K562 (cell line): ENCODE data around the gene HDAC1. TPM values are rescaled to one million over a fixed set of nuclear protein-coding genes. Genes with fewer than 3 reads are reported as not detected.

Experiments
- ATAC-seq: fragments of 200-7000 bp; cut with Tn5 transposase; 3 replicates; pipeline ENCODE4 v1.9.1; 2020; ENCODE audit warnings: moderate library complexity
- BruUV-seq: library from RNA; stranded (reverse); fragments of 400-500 nt; replicated peaks from 2 replicates; lab custom pipeline; 2021; lab: Mats Ljungman, UMichigan
- CTCF ChIA-PET: fragments of 300-600 bp; formaldehyde crosslinking; extraction: SDS; loops from one replicate; lab custom pipeline; 2021; ENCODE audit warnings: low intra/inter-chr PET ratio; lab: Yijun Ruan, JAX
- POLR2A ChIA-PET: fragments of 300-600, 350-650 bp; sonication (Branson Sonifier 250); formaldehyde crosslinking; extraction: SDS; loops from one replicate; lab custom pipeline; 2021; ENCODE audit warnings: antibody characterized with exemption, inconsistent platforms; lab: Yijun Ruan, JAX
- DNase-seq, 4 experiments: peaks; one replicate each; pipeline versions ENCODE4 v3.0.0 to v3.0.0-alpha.2; 2011 to 2018; ENCODE audit warnings: low spot score in 3 of 4, mixed read lengths in 3 of 4; ENCODE audit errors: extremely low read depth in 1 of 4
- FAIRE-seq: peaks from 2 replicates; lab custom pipeline; 2011; peaks lifted over from hg19 to GRCh38; lab: Jason Lieb, UNC
- H2AFZ ChIP-seq: 2 replicates; pipeline ENCODE4 v1.6.0; 2011; ENCODE audit warnings: low read depth, low read length, control low read depth, inconsistent platforms
- H3K27ac ChIP-seq: fragments of 200-600 bp; 3 replicates; pipeline ENCODE4 v1.8.0; 2011; ENCODE audit warnings: low read depth, mild to moderate bottlenecking, control low read depth, inconsistent platforms, low read length, moderate library complexity, mixed read lengths; ENCODE audit errors: extremely low read depth
- H3K27me3 ChIP-seq, 2 experiments: fragments of 300-600 bp in 1 of 2; 2 replicates in 1 of 2; 3 replicates in 1 of 2; pipeline versions ENCODE4 v1.6.0 to v1.8.0; 2011; ENCODE audit warnings: inconsistent platforms in 2 of 2, low read length in 2 of 2, mild to moderate bottlenecking in 1 of 2, mixed read lengths in 1 of 2, moderate library complexity in 1 of 2; ENCODE audit not compliant: control insufficient read depth in 2 of 2, insufficient read depth in 2 of 2
- H3K36me3 ChIP-seq: fragments of 300-600 bp; 3 replicates; pipeline ENCODE4 v1.8.0; 2011; ENCODE audit warnings: mild to moderate bottlenecking, low read length, inconsistent platforms; ENCODE audit not compliant: control insufficient read depth, insufficient read depth
- H3K4me1 ChIP-seq, 2 experiments: fragments of 200-600 bp in 1 of 2; replicated peaks in 1 of 2; 2 replicates in 1 of 2; 3 replicates in 1 of 2; pipeline versions ENCODE4 v1.5.1 to v1.8.0; 2011; ENCODE audit warnings: inconsistent platforms in 2 of 2, low read length in 2 of 2, mild to moderate bottlenecking in 1 of 2, mixed read lengths in 1 of 2, moderate library complexity in 1 of 2; ENCODE audit not compliant: control insufficient read depth in 2 of 2, insufficient read depth in 2 of 2
- H3K4me2 ChIP-seq: 2 replicates; pipeline ENCODE4 v1.6.1; 2011; ENCODE audit warnings: low read length, control low read depth, inconsistent platforms, mixed read lengths; ENCODE audit not compliant: insufficient read depth
- H3K4me3 ChIP-seq: fragments of 200-600 bp; sonication (generic), shearing (Covaris generic); 2 replicates; pipeline ENCODE4 v1.5.1; 2016; ENCODE audit warnings: control low read depth, inconsistent platforms
- H3K79me2 ChIP-seq: fragments of 200-600 bp; 3 replicates; pipeline ENCODE4 v1.8.0; 2011; ENCODE audit warnings: low read length, inconsistent platforms; ENCODE audit not compliant: control insufficient read depth, insufficient read depth
- H3K9ac ChIP-seq, 2 experiments: 2 replicates each; pipeline versions ENCODE4 v1.6.0 to v1.6.1; 2011; ENCODE audit warnings: low read depth in 2 of 2, low read length in 2 of 2, control low read depth in 1 of 2, inconsistent platforms in 1 of 2, mild to moderate bottlenecking in 1 of 2, mixed read lengths in 1 of 2; ENCODE audit not compliant: insufficient read depth in 1 of 2
- H3K9me1 ChIP-seq: one replicate; pipeline ENCODE4 v1.6.0; 2011; ENCODE audit warnings: inconsistent platforms, mild to moderate bottlenecking, low read length, moderate library complexity; ENCODE audit not compliant: control insufficient read depth, insufficient read depth
- H3K9me3 ChIP-seq: replicated peaks from 2 replicates; pipeline ENCODE4 v1.5.1; 2011; ENCODE audit warnings: low read depth, low read length, inconsistent platforms; ENCODE audit not compliant: control insufficient read depth, insufficient read depth
- H4K20me1 ChIP-seq: replicated peaks from 2 replicates; pipeline ENCODE4 v1.6.1; 2011; ENCODE audit warnings: low read length, inconsistent platforms, mixed read lengths; ENCODE audit not compliant: control insufficient read depth, insufficient read depth
- CBFA2T2 ChIP-seq: fragments of 450-650 bp; conservative IDR thresholded peaks from 2 replicates; pipeline ENCODE4 v1.6.1; 2017; ENCODE audit warnings: mild to moderate bottlenecking
- ETV1 ChIP-seq: fragments of 450-650 bp; conservative IDR thresholded peaks from 2 replicates; pipeline ENCODE4 v1.6.1; 2016; ENCODE audit warnings: missing genetic modification characterization, control low read depth, low read depth, missing compliant biosample characterization
- GTF2F1 ChIP-seq: IDR thresholded peaks from 2 replicates; pipeline ENCODE4 v1.6.1; 2011; ENCODE audit warnings: low read depth, low read length, improper control_type of control experiment
- MAFK ChIP-seq: IDR thresholded peaks from 2 replicates; pipeline ENCODE4 v1.6.1; 2011; ENCODE audit warnings: low read length, improper control_type of control experiment
- MCM2 ChIP-seq: fragments of 450-650 bp; IDR thresholded peaks from 2 replicates; pipeline ENCODE4 v1.6.1; 2017; ENCODE audit warnings: low read depth, mild to moderate bottlenecking
- PHB2 ChIP-seq: fragments of 450-650 bp; IDR thresholded peaks from 2 replicates; pipeline ENCODE4 v1.6.1; 2017; ENCODE audit warnings: low read depth
- PRMT5 ChIP-seq: sonication (generic); formaldehyde crosslinking; IDR thresholded peaks from 2 replicates; pipeline ENCODE4 v1.5.0; 2020; ENCODE audit warnings: missing genetic modification reagents
- WGBS: fragments of 100-300 bp; shearing (Covaris generic); methylation state at CpG from one replicate; pipeline ENCODE4 v1.1.6; 2016; ENCODE audit warnings: low coverage, mixed read lengths; ENCODE audit not compliant: insufficient coverage; ENCODE audit errors: missing lambda C conversion rate; 5-methylcytosine and 5-hydroxymethylcytosine counted together
- in situ Hi-C: fragments of 300-500 bp; cut with MboI; formaldehyde crosslinking; loops from 4 replicates; pipeline ENCODE4 v1.15.0; 2018; ENCODE audit warnings: inconsistent platforms, mixed read lengths
- intact Hi-C: fragments of 100-400 bp; cut with micrococcal nuclease; formaldehyde crosslinking; loops from 2 replicates; pipeline ENCODE4 v1.14.2; 2022
- polyA plus RNA-seq, 8 experiments: library from polyadenylated mRNA; depleted of rRNA in 4 of 8; stranded (reverse) in 5 of 8; unstranded in 3 of 8; fragments of >200 nt; fragmentation: Nextera tagmentation in 2 of 8; fragmentation: Illumina TruSeq in 1 of 8; extraction: Ambion mirVana in 2 of 8; extraction: Trizol in 1 of 8; gene quantifications; 2 replicates each; pipeline versions ENCODE4 v1.2.1 to v1.2.3, GENCODE V29; 2011 to 2014; ENCODE audit warnings: inconsistent platforms in 1 of 8, missing spikeins in 1 of 8
- total RNA-seq, 7 experiments: library from RNA; depleted of rRNA in 6 of 7; stranded (reverse); fragments of >200 nt in 6 of 7; fragmentation: Illumina TruSeq in 2 of 7; extraction: Trizol in 2 of 7; gene quantifications; 2 replicates each; pipeline versions ENCODE4 v1.2.1 to v1.2.3, GENCODE V29; 2011 to 2021; ENCODE audit warnings: low replicate concordance in 1 of 7
- TF ChIP-seq, protein P1 (sequence below), 3 experiments: fragments of 200-800 bp in 1 of 3; sonication (Bioruptor generic) in 1 of 3; sonication (generic) in 1 of 3; formaldehyde crosslinking in 1 of 3; IDR thresholded peaks; 2 replicates each; pipeline versions ENCODE4 v1.6.1 to v1.8.0; 2016 to 2022; ENCODE audit warnings: mild to moderate bottlenecking in 2 of 3, missing compliant biosample characterization in 2 of 3, missing genetic modification characterization in 2 of 3, missing genetic modification reagents in 1 of 3
- TF ChIP-seq, protein P2 (sequence below): fragments of 450-650 bp; formaldehyde crosslinking; IDR thresholded peaks from 2 replicates; pipeline ENCODE4 v1.4.0; 2020; ENCODE audit warnings: mild to moderate bottlenecking, mixed read lengths

The HDAC1 gene
- total and polyA plus RNA-seq, 9 of the 15 experiments (the other 6 are each of a cell fraction or from before 2014, with no cell fraction given) = 169 to 384 (median 193) TPM

DNA sequence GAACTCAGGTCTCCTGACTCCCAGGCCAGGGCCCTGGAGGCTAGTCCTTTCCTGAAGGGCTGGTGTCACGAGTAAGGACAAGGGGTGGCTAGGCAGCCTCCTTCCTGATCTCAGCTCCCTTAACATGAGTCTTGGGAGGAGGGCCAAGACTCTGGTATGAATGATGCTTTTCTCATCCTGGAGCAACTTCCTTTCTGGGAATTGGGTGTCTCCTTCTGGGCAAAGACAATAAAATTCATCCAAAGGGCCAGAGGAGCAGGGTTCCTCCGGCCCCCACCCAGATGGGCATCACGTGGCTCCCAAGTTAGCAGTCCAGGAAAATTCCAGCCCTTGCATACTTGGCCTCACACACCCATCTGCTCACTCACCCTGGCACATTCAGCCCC, 45.0 kb upstream of the HDAC1 start, which contains the start of gene FAM167B:
FAM167B (plus strand) TSS at position 335 of the 386 bp plus-strand sequence. CDS start 200 bp downstream, outside the sequence.
- no peaks in the 10 kb centered on the region for H3K79me2 ChIP-seq
- no peak within 1 kb of the TSS for H3K4me3 ChIP-seq
- peak within 1 kb of the TSS; percentile 54; the same call in 1 of the 2 replicates for H3K4me2 ChIP-seq
- ChIA-PET CTCF (interaction anchor here (0.7 to 1.1 kb wide), 2 partner anchors 31 to 430 kb away, joined by 3 to 4 read pairs; no protein-coding TSS in a partner anchor), POLR2A (interaction anchor here (0.7 to 1.8 kb wide), 7 partner anchors 8 to 69 kb away, joined by 3 to 9 read pairs (median 3); no protein-coding TSS in a partner anchor)
- no peaks in the 10 kb centered on the region for H3K27me3 ChIP-seq
- no peaks in the 10 kb centered on the region for H3K36me3 ChIP-seq
- no peaks in the 10 kb centered on the region for H3K9me3 ChIP-seq
- peak within 1 kb of the TSS in 1 of 2 experiments; percentile 49; a peak in 2 of 4 replicates for H3K9ac ChIP-seq
- peaks cover 25 to 28% of the 10 kb centered on the region in 2 experiments; a peak in 4 of 5 replicates for H3K4me1 ChIP-seq
- FAIRE-seq (no peak), DNase-seq (no peak), ATAC-seq (no peak)
- TF ChIP-seq ETV1 = no peak
- TF ChIP-seq PRMT5 = no peak
- no peak for TF ChIP-seq MAFK
- TF ChIP-seq, protein P1, sequence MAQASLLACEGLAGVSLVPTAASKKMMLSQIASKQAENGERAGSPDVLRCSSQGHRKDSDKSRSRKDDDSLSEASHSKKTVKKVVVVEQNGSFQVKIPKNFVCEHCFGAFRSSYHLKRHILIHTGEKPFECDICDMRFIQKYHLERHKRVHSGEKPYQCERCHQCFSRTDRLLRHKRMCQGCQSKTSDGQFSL (CRISPR knock-in tag; IDR thresholded peaks at IDR 0.05) = no peak
- TF ChIP-seq, protein P1 (tag; IDR thresholded peaks at IDR 0.05) = no peak
- no peak for TF ChIP-seq CBFA2T2
- TF ChIP-seq, protein P2, sequence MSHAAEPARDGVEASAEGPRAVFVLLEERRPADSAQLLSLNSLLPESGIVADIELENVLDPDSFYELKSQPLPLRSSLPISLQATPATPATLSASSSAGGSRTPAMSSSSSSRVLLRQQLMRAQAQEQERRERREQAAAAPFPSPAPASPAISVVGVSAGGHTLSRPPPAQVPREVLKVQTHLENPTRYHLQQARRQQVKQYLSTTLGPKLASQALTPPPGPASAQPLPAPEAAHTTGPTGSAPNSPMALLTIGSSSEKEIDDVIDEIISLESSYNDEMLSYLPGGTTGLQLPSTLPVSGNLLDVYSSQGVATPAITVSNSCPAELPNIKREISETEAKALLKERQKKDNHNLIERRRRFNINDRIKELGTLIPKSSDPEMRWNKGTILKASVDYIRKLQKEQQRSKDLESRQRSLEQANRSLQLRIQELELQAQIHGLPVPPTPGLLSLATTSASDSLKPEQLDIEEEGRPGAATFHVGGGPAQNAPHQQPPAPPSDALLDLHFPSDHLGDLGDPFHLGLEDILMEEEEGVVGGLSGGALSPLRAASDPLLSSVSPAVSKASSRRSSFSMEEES (CRISPR knock-in tag) = no peak
- TF ChIP-seq PHB2 = no peak
- no peak for TF ChIP-seq MCM2
- TF ChIP-seq GTF2F1 = no peak
- intact Hi-C loops (loop anchor here (5.0 kb wide), 1 partner anchor 40 kb away; the partner anchor contains the start of genes DCDC2B and IQCC), in situ Hi-C loops (no loop called here)
- BruUV-seq = no TSS peak
- no peaks in the 10 kb centered on the region for H4K20me1 ChIP-seq
- H3K9me1 ChIP-seq = no peaks in the 10 kb centered on the region
- no peak within 1 kb of the TSS for H3K27ac ChIP-seq
- 60% methylated on average over 3 of the region's 3 CpGs for WGBS
- peak within 1 kb of the TSS; percentile 99 for H2AFZ ChIP-seq
